K562 (cell line): ENCODE results near the gene ZNF785. TPM values are rescaled to one million over a fixed set of nuclear protein-coding genes. Genes with fewer than 3 reads are reported as not detected.

Experiments used
- ESRRA ChIP-seq: fragments of 450-650 bp; IDR thresholded peaks from 2 replicates; pipeline ENCODE4 v1.6.1; 2014; ENCODE audit warnings: low read depth, mild to moderate bottlenecking, moderate library complexity, borderline replicate concordance
- ETS2 ChIP-seq: IDR thresholded peaks from 2 replicates; pipeline ENCODE4 v1.6.1; 2016; ENCODE audit warnings: borderline replicate concordance, missing genetic modification characterization, mild to moderate bottlenecking, moderate library complexity, missing compliant biosample characterization; ENCODE audit not compliant: poor library complexity, severe bottlenecking
- GTF2A2 ChIP-seq: IDR thresholded peaks from 2 replicates; pipeline ENCODE4 v1.6.1; 2016; ENCODE audit warnings: mild to moderate bottlenecking, missing genetic modification characterization, missing compliant biosample characterization
- HDAC2 ChIP-seq: fragments of 450-650 bp; IDR thresholded peaks from 2 replicates; pipeline ENCODE4 v1.6.1; 2016; ENCODE audit warnings: mild to moderate bottlenecking
- MYNN ChIP-seq, 2 experiments: sonication (generic); formaldehyde crosslinking in 1 of 2; IDR thresholded peaks; 2 replicates each; pipeline versions ENCODE4 v1.5.0 to v1.6.1; 2016 to 2020; ENCODE audit warnings: antibody characterized with exemption in 1 of 2, missing genetic modification reagents in 1 of 2
- NR1H2 ChIP-seq: sonication (generic); formaldehyde crosslinking; IDR thresholded peaks from 2 replicates; pipeline ENCODE4 v1.4.0; 2020; ENCODE audit warnings: mild to moderate bottlenecking, missing genetic modification reagents
- PKNOX1 ChIP-seq: fragments of 450-650 bp; IDR thresholded peaks from 2 replicates; pipeline ENCODE4 v1.6.1; 2016
- REST ChIP-seq, 2 experiments: fragments of 450-650 bp; formaldehyde crosslinking in 1 of 2; IDR thresholded peaks; 2 replicates each; pipeline versions ENCODE4 v1.4.0 to v1.6.1; 2014 to 2020; ENCODE audit warnings: mild to moderate bottlenecking in 2 of 2, borderline replicate concordance in 1 of 2, low read depth in 1 of 2
- SETDB1 ChIP-seq: IDR thresholded peaks from one replicate; pipeline ENCODE4 v1.6.1; 2012; ENCODE audit warnings: low read length, control low read depth, inconsistent platforms
- STAT5A ChIP-seq: IDR thresholded peaks from 2 replicates; pipeline ENCODE4 v1.6.1; 2012; ENCODE audit warnings: low read length, inconsistent platforms, borderline replicate concordance
- ZNF316 ChIP-seq: fragments of 450-650 bp; IDR thresholded peaks from 2 replicates; pipeline ENCODE4 v1.6.1; 2016
- ZNF561 ChIP-seq: fragments of 450-650 bp; formaldehyde crosslinking; conservative IDR thresholded peaks from 2 replicates; pipeline ENCODE4 v1.4.0; 2020; ENCODE audit warnings: mild to moderate bottlenecking, moderate library complexity
- ZNF644 ChIP-seq: fragments of 200-800 bp; sonication (Bioruptor generic); IDR thresholded peaks from 2 replicates; pipeline ENCODE4 v1.6.1; 2016; ENCODE audit warnings: low read depth, missing genetic modification characterization, missing compliant biosample characterization
- ZNF740 ChIP-seq, 3 experiments: fragments of 200-800 bp in 1 of 3; sonication (Bioruptor generic) in 1 of 3; sonication (generic) in 1 of 3; formaldehyde crosslinking in 1 of 3; IDR thresholded peaks; 2 replicates each; pipeline versions ENCODE4 v1.6.1 to v1.8.0; 2016 to 2022; ENCODE audit warnings: mild to moderate bottlenecking in 2 of 3, missing compliant biosample characterization in 2 of 3, missing genetic modification characterization in 2 of 3, missing genetic modification reagents in 1 of 3
- ZNF766 ChIP-seq: fragments of 200-800 bp; sonication (Bioruptor generic); conservative IDR thresholded peaks from 2 replicates; pipeline ENCODE4 v1.6.1; 2016; ENCODE audit warnings: missing genetic modification characterization, missing compliant biosample characterization
- ZNF830 ChIP-seq: fragments of 250-450 bp; sonication (Bioruptor Pico); IDR thresholded peaks from 2 replicates; pipeline ENCODE4 v1.5.0; 2021; ENCODE audit warnings: mild to moderate bottlenecking
- ZSCAN29 ChIP-seq: fragments of 450-650 bp; IDR thresholded peaks from 2 replicates; pipeline ENCODE4 v1.6.1; 2017
- polyA plus RNA-seq, 8 experiments: library from polyadenylated mRNA; depleted of rRNA in 4 of 8; stranded (reverse) in 5 of 8; unstranded in 3 of 8; fragments of >200 nt; fragmentation: Nextera tagmentation in 2 of 8; fragmentation: Illumina TruSeq in 1 of 8; extraction: Ambion mirVana in 2 of 8; extraction: Trizol in 1 of 8; gene quantifications; 2 replicates each; pipeline versions ENCODE4 v1.2.1 to v1.2.3, GENCODE V29; 2011 to 2014; ENCODE audit warnings: inconsistent platforms in 1 of 8, missing spikeins in 1 of 8
- total RNA-seq, 7 experiments: library from RNA; depleted of rRNA in 6 of 7; stranded (reverse); fragments of >200 nt in 6 of 7; fragmentation: Illumina TruSeq in 2 of 7; extraction: Trizol in 2 of 7; gene quantifications; 2 replicates each; pipeline versions ENCODE4 v1.2.1 to v1.2.3, GENCODE V29; 2011 to 2021; ENCODE audit warnings: low replicate concordance in 1 of 7

The ZNF785 gene
- total and polyA plus RNA-seq, 9 of the 15 experiments (the other 6 are each of a cell fraction or from before 2014, with no cell fraction given), result 0.64 to 11.0 (median 6.4) TPM

- TF ChIP-seq REST (IDR thresholded peaks at IDR 0.05; ENCODE audit: borderline replicate concordance) (no peak), REST (CRISPR knock-in tag; IDR thresholded peaks at IDR 0.05; ENCODE audit: low read depth) (peak; percentile 75; the same call in 1 of the 2 replicates), ZNF644 (peak; percentile 88), ZNF766 (CRISPR knock-in tag) (peak; percentile 86), SETDB1 (no peak), STAT5A (no peak), PKNOX1 (peak; percentile 65), HDAC2 (peak; percentile 76; the same call in 1 of the 2 replicates), ESRRA (peak; percentile 46; the same call in 1 of the 2 replicates), GTF2A2 (tag) (0 out of 2 replicates have a peak, but pooled peaks have one; percentile 20), MYNN (IDR thresholded peaks at IDR 0.05) (0 out of 2 replicates have a peak, but pooled peaks have one; percentile 34), MYNN (CRISPR knock-in tag; IDR thresholded peaks at IDR 0.05) (no peak), NR1H2 (CRISPR knock-in tag) (no peak; the same call in 1 of the 2 replicates), ZNF316 (no peak), ZNF740 (CRISPR knock-in tag; IDR thresholded peaks at IDR 0.05) (no peak), ZNF740 (tag; IDR thresholded peaks at IDR 0.05) (no peak), ZSCAN29 (no peak), ETS2 (tag) (no peak), ZNF830 (CRISPR knock-in tag) (no peak; the same call in 1 of the 2 replicates), ZNF561 (no peak)
These were observed 13.8 kb downstream of the ZNF785 start, which contains the start of gene ZNF688 (continued) for GRCh38 chr16:30571445-30572322.
